K562 (cell line): Measurements from ENCODE around the gene TMC1. TPM values are rescaled to one million over a fixed set of nuclear protein-coding genes. Genes with fewer than 3 reads are reported as not detected.

Source experiments
- ARID1B ChIP-seq: fragments of 450-650 bp; IDR thresholded peaks from 2 replicates; pipeline ENCODE4 v1.6.1; 2016; ENCODE audit warnings: antibody characterized with exemption, mild to moderate bottlenecking, inconsistent platforms
- BACH1 ChIP-seq: fragments of 200-800 bp; sonication (Bioruptor generic); IDR thresholded peaks from 2 replicates; pipeline ENCODE4 v1.6.1; 2016; ENCODE audit warnings: missing genetic modification characterization, missing compliant biosample characterization
- E2F4 ChIP-seq: sonication (generic); formaldehyde crosslinking; IDR thresholded peaks from 2 replicates; pipeline ENCODE4 v1.8.0; 2022; ENCODE audit warnings: mild to moderate bottlenecking, low read depth, missing genetic modification reagents
- FIP1L1 ChIP-seq: fragments of 200-400 bp; formaldehyde crosslinking; IDR thresholded peaks from 2 replicates; pipeline ENCODE4 v1.6.1; 2018; ENCODE audit warnings: mild to moderate bottlenecking, low read depth, low read length; ENCODE audit not compliant: poor library complexity, severe bottlenecking
- FOSL1 ChIP-seq: fragments of 200-800 bp; sonication (Bioruptor generic); conservative IDR thresholded peaks from 2 replicates; pipeline ENCODE4 v1.6.1; 2016; ENCODE audit warnings: missing genetic modification characterization, missing compliant biosample characterization
- FOXK2 ChIP-seq, 2 experiments: fragments of 450-650 bp; IDR thresholded peaks in 1 of 2; conservative IDR thresholded peaks in 1 of 2; 2 replicates each; pipeline ENCODE4 v1.6.1; 2016; ENCODE audit warnings: low read depth in 2 of 2, mild to moderate bottlenecking in 1 of 2
- FOXM1 ChIP-seq, 2 experiments: fragments of 450-650 bp in 1 of 2; sonication (generic) in 1 of 2; formaldehyde crosslinking in 1 of 2; IDR thresholded peaks; 2 replicates each; pipeline versions ENCODE4 v1.6.1 to v1.9.0; 2017 to 2022; ENCODE audit warnings: low read depth in 2 of 2, mild to moderate bottlenecking in 2 of 2, missing genetic modification reagents in 1 of 2, moderate library complexity in 1 of 2
- LEF1 ChIP-seq: fragments of 450-650 bp; IDR thresholded peaks from 2 replicates; pipeline ENCODE4 v1.6.1; 2016; ENCODE audit warnings: mild to moderate bottlenecking
- MNT ChIP-seq, 2 experiments: fragments of 450-650 bp; conservative IDR thresholded peaks; 2 replicates each; pipeline ENCODE4 v1.6.1; 2017; ENCODE audit warnings: mild to moderate bottlenecking in 2 of 2, moderate library complexity in 2 of 2
- NRF1 ChIP-seq, 2 experiments: fragments of 450-650 bp; IDR thresholded peaks in 1 of 2; conservative IDR thresholded peaks in 1 of 2; 2 replicates each; pipeline ENCODE4 v1.6.1; 2014; ENCODE audit warnings: mild to moderate bottlenecking in 2 of 2
- PTRF ChIP-seq: fragments of 450-650 bp; IDR thresholded peaks from 2 replicates; pipeline ENCODE4 v1.6.1; 2016; ENCODE audit warnings: mild to moderate bottlenecking, missing genetic modification characterization, missing compliant biosample characterization
- RBFOX2 ChIP-seq: fragments of 200-400 bp; formaldehyde crosslinking; IDR thresholded peaks from 2 replicates; pipeline ENCODE4 v1.6.1; 2017; ENCODE audit warnings: low read depth, mild to moderate bottlenecking, low read length, moderate library complexity
- SMAD2 ChIP-seq: fragments of 150-350 bp; IDR thresholded peaks from 2 replicates; pipeline ENCODE4 v1.6.1; 2014; ENCODE audit warnings: low read depth, mild to moderate bottlenecking, low read length
- SP2 ChIP-seq: IDR thresholded peaks from 2 replicates; pipeline ENCODE4 v1.6.1; 2011; ENCODE audit warnings: mild to moderate bottlenecking, low read depth, low read length, moderate library complexity; ENCODE audit not compliant: poor library complexity, severe bottlenecking; ENCODE audit errors: extremely low read depth
- STAT5A ChIP-seq: IDR thresholded peaks from 2 replicates; pipeline ENCODE4 v1.6.1; 2012; ENCODE audit warnings: low read length, inconsistent platforms, borderline replicate concordance
- ZNF124 ChIP-seq: sonication (generic); formaldehyde crosslinking; IDR thresholded peaks from 2 replicates; pipeline ENCODE4 v1.8.1; 2022; ENCODE audit warnings: missing genetic modification reagents
- ZNF146 ChIP-seq: IDR thresholded peaks from one replicate; pipeline ENCODE4 v1.6.1; 2018; ENCODE audit warnings: missing compliant biosample characterization; ENCODE audit not compliant: unreplicated experiment
- polyA plus RNA-seq, 8 experiments: library from polyadenylated mRNA; depleted of rRNA in 4 of 8; stranded (reverse) in 5 of 8; unstranded in 3 of 8; fragments of >200 nt; fragmentation: Nextera tagmentation in 2 of 8; fragmentation: Illumina TruSeq in 1 of 8; extraction: Ambion mirVana in 2 of 8; extraction: Trizol in 1 of 8; gene quantifications; 2 replicates each; pipeline versions ENCODE4 v1.2.1 to v1.2.3, GENCODE V29; 2011 to 2014; ENCODE audit warnings: inconsistent platforms in 1 of 8, missing spikeins in 1 of 8
- total RNA-seq, 7 experiments: library from RNA; depleted of rRNA in 6 of 7; stranded (reverse); fragments of >200 nt in 6 of 7; fragmentation: Illumina TruSeq in 2 of 7; extraction: Trizol in 2 of 7; gene quantifications; 2 replicates each; pipeline versions ENCODE4 v1.2.1 to v1.2.3, GENCODE V29; 2011 to 2021; ENCODE audit warnings: low replicate concordance in 1 of 7
- TF ChIP-seq, protein P1 (sequence below): fragments of 450-650 bp; conservative IDR thresholded peaks from 2 replicates; pipeline ENCODE4 v1.6.1; 2016; ENCODE audit warnings: missing genetic modification characterization, low read depth, mild to moderate bottlenecking, missing compliant biosample characterization, moderate library complexity
- TF ChIP-seq, protein P2 (sequence below): fragments of 250-450 bp; sonication (Bioruptor Pico); IDR thresholded peaks from 2 replicates; pipeline ENCODE4 v1.8.0; 2022; ENCODE audit warnings: inconsistent platforms, mild to moderate bottlenecking, moderate library complexity, borderline replicate concordance
- TF ChIP-seq, protein P3 (sequence below): fragments of 450-650 bp; IDR thresholded peaks from 2 replicates; pipeline ENCODE4 v1.6.1; 2016; ENCODE audit warnings: antibody characterized with exemption

TMC1 gene
- total and polyA plus RNA-seq, 9 of the 15 experiments (the other 6 are each of a cell fraction or from before 2014, with no cell fraction given) = 0.10 to 0.15 TPM; not detected in 7

- TF ChIP-seq, protein P1, sequence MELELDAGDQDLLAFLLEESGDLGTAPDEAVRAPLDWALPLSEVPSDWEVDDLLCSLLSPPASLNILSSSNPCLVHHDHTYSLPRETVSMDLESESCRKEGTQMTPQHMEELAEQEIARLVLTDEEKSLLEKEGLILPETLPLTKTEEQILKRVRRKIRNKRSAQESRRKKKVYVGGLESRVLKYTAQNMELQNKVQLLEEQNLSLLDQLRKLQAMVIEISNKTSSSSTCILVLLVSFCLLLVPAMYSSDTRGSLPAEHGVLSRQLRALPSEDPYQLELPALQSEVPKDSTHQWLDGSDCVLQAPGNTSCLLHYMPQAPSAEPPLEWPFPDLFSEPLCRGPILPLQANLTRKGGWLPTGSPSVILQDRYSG = no peak
- TF ChIP-seq PTRF (tag) (no peak), FOXK2 (conservative IDR thresholded peaks at IDR 0.05 in 1 of 2, IDR thresholded peaks at IDR 0.05 in 1 of 2; ENCODE audit: low read depth in 2 of 2) (peak; percentile 35 to 68; a peak in 1 of 4 replicates), RBFOX2 (0 out of 2 replicates have a peak, but pooled peaks have one; percentile 32), NRF1 (conservative IDR thresholded peaks at IDR 0.05 in 1 of 2, IDR thresholded peaks at IDR 0.05 in 1 of 2) (no peak), FIP1L1 (no peak), ARID1B (peak; percentile 97), FOXM1 (IDR thresholded peaks at IDR 0.05; ENCODE audit: low read depth) (peak; percentile 69; the same call in 1 of the 2 replicates), FOXM1 (CRISPR knock-in tag; IDR thresholded peaks at IDR 0.05; ENCODE audit: low read depth) (no peak), FOSL1 (tag) (peak; percentile 73; the same call in 1 of the 2 replicates), MNT (conservative IDR thresholded peaks at IDR 0.05) (0 out of 4 replicates have a peak, but pooled peaks of 1 of the 2 experiments have one; percentile 43), SMAD2 (no peak), LEF1 (peak; percentile 63), BACH1 (tag) (no peak), ZNF146 (CRISPR knock-in tag) (no peak), ZNF124 (CRISPR knock-in tag) (no peak), STAT5A (peak; percentile 82), SP2 (no peak), E2F4 (CRISPR knock-in tag) (no peak)
- TF ChIP-seq, protein P2, sequence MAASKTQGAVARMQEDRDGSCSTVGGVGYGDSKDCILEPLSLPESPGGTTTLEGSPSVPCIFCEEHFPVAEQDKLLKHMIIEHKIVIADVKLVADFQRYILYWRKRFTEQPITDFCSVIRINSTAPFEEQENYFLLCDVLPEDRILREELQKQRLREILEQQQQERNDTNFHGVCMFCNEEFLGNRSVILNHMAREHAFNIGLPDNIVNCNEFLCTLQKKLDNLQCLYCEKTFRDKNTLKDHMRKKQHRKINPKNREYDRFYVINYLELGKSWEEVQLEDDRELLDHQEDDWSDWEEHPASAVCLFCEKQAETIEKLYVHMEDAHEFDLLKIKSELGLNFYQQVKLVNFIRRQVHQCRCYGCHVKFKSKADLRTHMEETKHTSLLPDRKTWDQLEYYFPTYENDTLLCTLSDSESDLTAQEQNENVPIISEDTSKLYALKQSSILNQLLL (CRISPR knock-in tag) = no peak
- TF ChIP-seq, protein P3, sequence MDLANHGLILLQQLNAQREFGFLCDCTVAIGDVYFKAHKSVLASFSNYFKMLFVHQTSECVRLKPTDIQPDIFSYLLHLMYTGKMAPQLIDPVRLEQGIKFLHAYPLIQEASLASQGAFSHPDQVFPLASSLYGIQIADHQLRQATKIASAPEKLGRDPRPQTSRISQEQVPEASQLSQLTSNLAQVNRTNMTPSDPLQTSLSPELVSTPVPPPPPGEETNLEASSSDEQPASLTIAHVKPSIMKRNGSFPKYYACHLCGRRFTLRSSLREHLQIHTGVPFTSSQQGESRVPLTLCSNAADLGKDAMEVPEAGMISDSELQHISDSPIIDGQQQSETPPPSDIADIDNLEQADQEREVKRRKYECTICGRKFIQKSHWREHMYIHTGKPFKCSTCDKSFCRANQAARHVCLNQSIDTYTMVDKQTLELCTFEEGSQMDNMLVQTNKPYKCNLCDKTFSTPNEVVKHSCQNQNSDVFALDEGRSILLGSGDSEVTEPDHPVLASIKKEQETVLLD = peak; percentile 42; the same call in 1 of the 2 replicates
Measured at GRCh38 chr9:72579880-72580550, 58.6 kb downstream of the TMC1 start (continued).
